HCT116 (cell line): ENCODE data around the gene TNS2.

ENCODE experiments used
- ATF3 ChIP-seq: IDR thresholded peaks from 2 replicates; pipeline ENCODE4 v1.6.1; 2012
- CTCF ChIP-seq, 3 experiments: fragments of 200-600 bp in 1 of 3; sonication (generic) in 1 of 3; IDR thresholded peaks in 2 of 3; conservative IDR thresholded peaks in 1 of 3; 2 replicates each; pipeline ENCODE4 v1.5.1; 2012 to 2017; ENCODE audit warnings: low read depth in 2 of 3, low read length in 2 of 3, antibody characterized with exemption in 1 of 3, borderline replicate concordance in 1 of 3, control low read depth in 1 of 3, mild to moderate bottlenecking in 1 of 3, mixed read lengths in 1 of 3, mixed run types in 1 of 3, moderate library complexity in 1 of 3; ENCODE audit not compliant: insufficient read depth in 1 of 3
- EZH2 ChIP-seq: fragments of 200-600 bp; sonication (generic); IDR thresholded peaks from 2 replicates; pipeline ENCODE4 v1.6.1; 2017; ENCODE audit warnings: antibody characterized with exemption, mixed run types
- EZH2phosphoT487 ChIP-seq: fragments of 200-600 bp; IDR thresholded peaks from 2 replicates; pipeline ENCODE4 v1.6.1; 2018; ENCODE audit warnings: antibody characterized with exemption, borderline replicate concordance
- MAX ChIP-seq: IDR thresholded peaks from 2 replicates; pipeline ENCODE4 v1.6.1; 2012
- POLR2A ChIP-seq: IDR thresholded peaks from 2 replicates; pipeline ENCODE4 v1.7.0; 2011; ENCODE audit warnings: borderline replicate concordance; ENCODE audit not compliant: insufficient read depth, insufficient read length; ENCODE audit errors: extremely low read depth
- POLR2AphosphoS5 ChIP-seq: IDR thresholded peaks from 2 replicates; pipeline ENCODE4 v1.6.1; 2011; ENCODE audit warnings: mild to moderate bottlenecking, low read depth, low read length, moderate library complexity
- RAD21 ChIP-seq: IDR thresholded peaks from 2 replicates; pipeline ENCODE4 v1.6.1; 2012; ENCODE audit warnings: low read depth, mild to moderate bottlenecking
- REST ChIP-seq: IDR thresholded peaks from 2 replicates; pipeline ENCODE4 v1.6.1; 2012; ENCODE audit warnings: low read depth
- SIN3A ChIP-seq: IDR thresholded peaks from 2 replicates; pipeline ENCODE4 v1.6.1; 2012; ENCODE audit warnings: low read depth
- SRF ChIP-seq: IDR thresholded peaks from 2 replicates; pipeline ENCODE4 v1.6.1; 2012; ENCODE audit warnings: low read depth

GRCh38 chr12:53107122-53107521, 57.3 kb downstream of the TNS2 start:
- no peak for TF ChIP-seq POLR2A
- no peak for TF ChIP-seq CTCF (IDR thresholded peaks at IDR 0.05 in 2 of 3, conservative IDR thresholded peaks at IDR 0.05 in 1 of 3; ENCODE audit: borderline replicate concordance in 1 of 3, insufficient read depth in 1 of 3, low read depth in 2 of 3, low read length in 2 of 3)
- TF ChIP-seq EZH2phosphoT487, result no peak
- TF ChIP-seq EZH2, result no peak
- TF ChIP-seq REST, result no peak
- TF ChIP-seq POLR2AphosphoS5, result no peak
- no peak for TF ChIP-seq SRF
- TF ChIP-seq MAX, result no peak
- no peak for TF ChIP-seq RAD21
- TF ChIP-seq ATF3, result no peak
- no peak for TF ChIP-seq SIN3A
